OCI-LY3 (cell line): Measurements from ENCODE around the gene PCBP3.

Source experiments
- H2AFZ ChIP-seq: fragments of 200-600, 300-600 bp; shearing (Covaris generic); 2 replicates; pipeline ENCODE4 v1.6.0; 2014; ENCODE audit warnings: antibody characterized with exemption, low read depth, low read length
- H3K27ac ChIP-seq: fragments of 200-600, 300-600 bp; sonication (generic); 2 replicates; pipeline ENCODE4 v1.5.1; 2014; ENCODE audit warnings: mild to moderate bottlenecking, low read length, moderate library complexity, mixed read lengths
- H3K27me3 ChIP-seq: fragments of 200-600, 300-600 bp; sonication (generic); 2 replicates; pipeline ENCODE4 v1.6.1; 2014; ENCODE audit warnings: low read depth, low read length, mixed read lengths
- H3K36me3 ChIP-seq: fragments of 200-600, 300-600 bp; sonication (generic); replicated peaks from 2 replicates; pipeline ENCODE3; 2014; ENCODE audit warnings: low read depth, low read length, mixed read lengths
- H3K4me1 ChIP-seq: fragments of 300-600, 200-600 bp; sonication (generic); 2 replicates; pipeline ENCODE4 v1.6.1; 2014; ENCODE audit warnings: low read length, mixed read lengths
- H3K4me2 ChIP-seq: fragments of 200-600, 300-600 bp; sonication (generic); 2 replicates; pipeline ENCODE4 v1.6.1; 2014; ENCODE audit warnings: low read length, mixed read lengths
- H3K4me3 ChIP-seq: fragments of 300-600, 200-600 bp; sonication (generic); 2 replicates; pipeline ENCODE4 v1.5.1; 2014; ENCODE audit warnings: antibody characterized with exemption, mild to moderate bottlenecking, low read length, moderate library complexity
- H3K79me2 ChIP-seq: fragments of 300-600, 200-600 bp; shearing (Covaris generic); 2 replicates; pipeline ENCODE4 v1.6.1; 2014; ENCODE audit warnings: mild to moderate bottlenecking, low read length, mixed read lengths
- H3K9ac ChIP-seq: fragments of 300-600, 200-600 bp; shearing (Covaris generic); 2 replicates; pipeline ENCODE4 v1.6.0; 2014; ENCODE audit warnings: mild to moderate bottlenecking, low read length, moderate library complexity
- H3K9me3 ChIP-seq: fragments of 200-600, 300-600 bp; shearing (Covaris generic); 2 replicates; pipeline ENCODE4 v1.6.1; 2014; ENCODE audit warnings: low read length, mixed read lengths; ENCODE audit not compliant: insufficient read depth
- H4K20me1 ChIP-seq: fragments of 200-600, 300-600 bp; sonication (generic); 2 replicates; pipeline ENCODE4 v1.6.1; 2016; ENCODE audit warnings: low read length, mixed read lengths; ENCODE audit not compliant: insufficient read depth
- CTCF ChIP-seq: fragments of 200-600, 300-600 bp; sonication (generic); IDR thresholded peaks from 2 replicates; pipeline ENCODE4 v1.5.1; 2014; ENCODE audit warnings: antibody characterized with exemption, low read length, low read depth
- EZH2phosphoT487 ChIP-seq: fragments of 200-600 bp; shearing (Covaris generic); IDR thresholded peaks from 2 replicates; pipeline ENCODE4 v1.6.1; 2018; ENCODE audit warnings: antibody characterized with exemption, mixed run types, low read depth

PCBP3 gene

GRCh38 chr21:45765375-45765774, 121.8 kb downstream of the PCBP3 start:
- no peak overlapping the region for H3K4me3 ChIP-seq
- TF ChIP-seq EZH2phosphoT487 (no peak), CTCF (no peak)
- no peak overlapping the region for H2AFZ ChIP-seq

GRCh38 chr21:45766055-45766454, 122.5 kb downstream of the PCBP3 start:
- Histone ChIP-seq H3K4me3 (no peak overlapping the region), H3K27me3 (no peaks in the 10 kb centered on the region), H3K9me3 (no peaks in the 10 kb centered on the region), H3K36me3 (no peaks in the 10 kb centered on the region), H3K27ac (no peak overlapping the region), H4K20me1 (no peaks in the 10 kb centered on the region), H2AFZ (no peak overlapping the region), H3K9ac (no peak overlapping the region), H3K4me1 (no peaks in the 10 kb centered on the region), H3K4me2 (no peak overlapping the region), H3K79me2 (no peaks in the 10 kb centered on the region)
- TF ChIP-seq CTCF (no peak), EZH2phosphoT487 (no peak)

More at GRCh38 chr21:45765375-45765774, 121.8 kb downstream of the PCBP3 start:
- Histone ChIP-seq H3K4me1 (no peaks in the 10 kb centered on the region), H3K4me2 (no peak overlapping the region), H3K9me3 (no peaks in the 10 kb centered on the region), H3K27ac (no peak overlapping the region), H4K20me1 (no peaks in the 10 kb centered on the region), H3K79me2 (no peaks in the 10 kb centered on the region), H3K9ac (no peak overlapping the region), H3K27me3 (no peaks in the 10 kb centered on the region), H3K36me3 (no peaks in the 10 kb centered on the region)

GRCh38 chr21:45766501-45766900, 123.0 kb downstream of the PCBP3 start:
- Histone ChIP-seq H3K4me3 (no peak overlapping the region), H4K20me1 (no peaks in the 10 kb centered on the region), H3K9ac (no peak overlapping the region), H3K27ac (no peak overlapping the region), H3K36me3 (no peaks in the 10 kb centered on the region), H2AFZ (no peak overlapping the region), H3K4me1 (no peaks in the 10 kb centered on the region), H3K27me3 (no peaks in the 10 kb centered on the region), H3K4me2 (no peak overlapping the region), H3K79me2 (no peaks in the 10 kb centered on the region), H3K9me3 (no peaks in the 10 kb centered on the region)
- TF ChIP-seq EZH2phosphoT487 (no peak), CTCF (no peak)

- no peaks in the 10 kb centered on the region for H3K4me1 ChIP-seq
- no peak overlapping the region for H3K4me3 ChIP-seq
- TF ChIP-seq CTCF, result no peak
- no peak for TF ChIP-seq EZH2phosphoT487
- no peaks in the 10 kb centered on the region for H3K36me3 ChIP-seq
- no peaks in the 10 kb centered on the region for H3K9me3 ChIP-seq
- no peak overlapping the region for H3K9ac ChIP-seq
- no peak overlapping the region for H3K4me2 ChIP-seq
- H3K27me3 ChIP-seq, result no peaks in the 10 kb centered on the region
- no peak overlapping the region for H3K27ac ChIP-seq
- no peaks in the 10 kb centered on the region for H4K20me1 ChIP-seq
- no peak overlapping the region for H2AFZ ChIP-seq
- H3K79me2 ChIP-seq, result no peaks in the 10 kb centered on the region
These were observed 123.8 kb downstream of the PCBP3 start for GRCh38 chr21:45767071-45768006.
